ENCODE measurements around the gene MGAT4C.
"Not testable (repeated sequence)": the region's sequence is repeated elsewhere in the genome, so short reads cannot be mapped to it uniquely, and the experiment has no call there.

The MGAT4C gene

DNA sequence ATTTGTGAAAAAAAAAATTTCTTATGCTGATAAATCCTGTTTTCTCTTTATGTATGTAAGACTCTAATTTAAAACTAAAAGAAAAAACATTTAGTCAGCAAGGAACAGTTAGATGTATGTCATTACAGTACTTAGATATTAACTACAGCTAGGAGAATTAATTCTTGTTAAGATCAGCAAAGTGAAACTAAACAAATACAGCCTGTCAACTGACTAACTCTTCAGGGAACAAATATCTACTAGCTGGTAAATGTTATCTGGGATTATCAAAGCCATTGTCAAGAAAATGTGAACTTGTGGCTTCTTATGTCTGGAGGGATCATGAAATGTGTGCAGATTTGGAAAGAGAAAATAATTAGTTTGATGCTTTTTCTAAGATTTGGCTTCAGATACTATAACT, 27.5 kb downstream of the MGAT4C start:
- no peak for DNase-seq

- DNase-seq = no peak
Observed at GRCh38 chr12:86226481-86226880, 29.7 kb downstream of the MGAT4C start.

DNA sequence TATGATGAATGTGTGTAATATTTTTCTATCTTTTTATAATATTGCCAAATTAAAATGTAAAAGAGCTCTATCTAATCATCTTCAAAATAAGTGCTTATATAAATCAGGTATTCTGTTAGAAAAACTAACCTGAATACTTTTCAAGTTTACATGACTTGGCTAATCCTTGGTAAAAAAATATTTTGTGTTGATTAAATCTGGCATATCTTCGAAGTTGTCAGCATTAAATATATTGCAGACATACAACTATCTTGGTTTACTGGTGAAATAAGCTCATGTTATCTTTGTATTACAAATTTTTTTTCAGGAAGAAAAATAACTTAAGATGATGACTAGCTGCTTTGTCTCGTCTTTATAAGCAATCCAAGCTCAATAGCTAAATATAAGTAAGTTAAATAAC, 39.6 kb downstream of the MGAT4C start:
- no peak for DNase-seq

DNA sequence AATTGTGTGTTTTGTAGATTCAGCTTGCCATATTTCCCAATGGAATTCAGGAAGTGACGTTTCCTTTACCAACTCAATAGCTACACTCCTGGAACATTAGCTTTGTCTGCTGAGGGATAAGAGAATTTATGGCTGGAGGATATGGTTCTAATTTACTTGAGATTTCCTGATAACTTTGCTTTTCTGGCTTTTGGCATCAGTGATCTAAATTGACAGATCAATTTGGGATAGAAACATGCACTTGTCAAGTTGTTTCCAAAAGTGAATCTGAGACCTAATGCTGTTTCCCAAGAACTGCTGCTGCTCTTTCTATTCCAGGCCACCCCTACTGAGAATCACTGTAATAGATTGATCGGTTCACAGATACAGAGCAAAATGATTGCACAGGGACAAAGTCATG, 43.2 kb downstream of the MGAT4C start:
- DNase-seq = no peak

GRCh38 chr12:86198696-86199444, 57.3 kb downstream of the MGAT4C start:
- no peak for DNase-seq

- no peak for DNase-seq
Observed at GRCh38 chr12:86196465-86196864, 59.7 kb downstream of the MGAT4C start.

DNA sequence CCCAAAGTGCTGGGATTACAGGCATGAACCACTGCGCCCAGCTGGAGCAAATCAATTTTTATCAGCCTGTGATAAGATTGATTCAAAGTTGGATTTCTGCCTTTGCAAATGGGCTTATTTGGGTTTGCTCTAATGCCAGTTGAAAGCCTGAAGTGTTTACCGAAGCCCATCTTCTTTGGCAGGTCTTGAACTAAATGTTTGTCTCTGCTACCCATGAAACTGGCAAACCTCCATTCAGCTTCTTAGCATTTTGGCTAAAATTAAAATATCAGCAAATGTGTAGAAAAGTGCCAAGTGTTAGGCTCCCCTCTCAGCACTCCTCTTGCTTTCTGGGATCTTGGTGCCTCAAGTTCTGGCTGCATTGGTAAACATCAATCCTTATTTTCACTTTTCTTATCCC, 61.5 kb downstream of the MGAT4C start:
- DNase-seq = no peak

DNA sequence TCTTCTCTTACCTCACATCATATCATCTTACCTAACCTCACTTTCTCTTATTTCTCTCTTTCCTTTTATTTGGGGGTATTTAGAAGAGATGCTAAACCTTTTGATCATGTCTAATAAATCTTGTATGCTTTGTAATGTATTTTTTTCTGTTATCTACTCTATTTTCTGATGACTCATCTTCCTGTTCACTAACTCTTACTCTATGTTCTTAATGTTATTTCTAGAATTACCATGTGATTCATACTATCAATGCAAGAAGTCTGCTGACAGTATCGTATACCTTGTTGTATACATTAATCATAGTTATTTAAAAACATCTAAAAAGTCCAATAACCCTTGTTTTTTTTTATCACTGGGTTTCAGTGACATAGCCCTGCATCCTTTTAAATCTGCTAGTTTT, 62.3 kb downstream of the MGAT4C start:
- DNase-seq = no peak

GRCh38 chr12:86188226-86188625, 68.0 kb downstream of the MGAT4C start:
- no peak for DNase-seq

DNA sequence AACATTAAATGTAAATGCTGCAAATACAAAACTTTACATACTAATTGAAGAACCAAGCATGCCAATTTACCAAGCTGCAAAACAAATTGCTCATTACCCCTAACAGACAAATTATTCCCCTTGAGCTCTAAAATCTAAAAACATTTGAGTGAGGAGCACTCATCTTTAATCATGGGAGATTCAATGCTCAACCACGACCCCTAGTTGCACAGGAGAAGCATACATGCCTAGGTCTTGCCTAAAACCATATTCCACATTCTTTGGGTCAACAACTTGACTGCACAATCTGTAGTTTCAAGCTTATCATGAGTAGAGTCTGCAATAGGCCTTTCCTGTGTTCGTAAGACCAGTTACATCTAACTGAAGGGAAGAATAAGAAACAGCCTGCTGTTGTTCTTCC, 69.7 kb downstream of the MGAT4C start:
- DNase-seq = no peak

DNA sequence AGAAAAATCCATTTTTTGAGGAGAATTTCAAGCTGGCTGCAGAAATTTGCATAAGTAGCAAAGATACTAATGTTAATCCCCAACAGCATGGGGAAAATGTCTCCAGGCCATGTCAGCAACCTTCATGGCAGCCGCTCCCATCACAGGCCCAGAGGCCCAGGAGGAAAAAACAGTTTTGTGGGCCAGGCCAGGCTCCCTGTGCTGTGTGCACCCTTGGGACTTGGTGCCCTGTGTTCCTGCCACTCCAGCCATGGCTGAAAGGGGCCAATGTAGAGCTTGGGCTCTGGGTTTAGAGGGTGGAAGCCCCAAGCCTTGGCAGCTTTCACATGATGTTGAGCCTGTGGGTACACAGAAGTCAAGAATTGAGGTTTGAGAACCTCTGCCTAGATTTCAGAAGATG, 76.3 kb downstream of the MGAT4C start:
- DNase-seq = no peak

- no peak for DNase-seq
Observed at GRCh38 chr12:86174188-86174587, 82.0 kb downstream of the MGAT4C start.

DNA sequence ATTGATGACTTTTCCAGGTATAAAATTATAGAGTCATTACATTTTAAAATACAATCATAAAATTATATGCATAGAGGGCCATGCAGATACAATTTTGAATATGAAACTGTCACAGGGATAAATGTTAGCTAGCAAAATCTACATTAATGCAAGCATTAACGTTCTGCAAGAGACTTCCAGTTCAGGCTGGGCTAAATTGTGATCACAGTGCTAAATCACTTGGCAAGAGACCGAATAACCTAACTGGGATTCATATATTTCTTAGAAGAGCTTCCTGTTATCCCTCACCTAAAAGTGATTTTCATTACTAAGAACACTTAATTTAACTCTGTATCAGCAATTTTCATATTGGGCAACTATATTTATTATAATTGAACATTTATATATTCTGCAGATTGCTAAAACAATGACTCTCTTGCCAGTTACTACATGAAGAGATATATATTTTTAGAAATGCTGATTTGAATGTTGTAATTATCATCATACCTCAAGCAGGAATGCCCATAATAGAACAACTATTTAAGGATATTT, 83.2 kb downstream of the MGAT4C start:
- DNase-seq = no peak

DNA sequence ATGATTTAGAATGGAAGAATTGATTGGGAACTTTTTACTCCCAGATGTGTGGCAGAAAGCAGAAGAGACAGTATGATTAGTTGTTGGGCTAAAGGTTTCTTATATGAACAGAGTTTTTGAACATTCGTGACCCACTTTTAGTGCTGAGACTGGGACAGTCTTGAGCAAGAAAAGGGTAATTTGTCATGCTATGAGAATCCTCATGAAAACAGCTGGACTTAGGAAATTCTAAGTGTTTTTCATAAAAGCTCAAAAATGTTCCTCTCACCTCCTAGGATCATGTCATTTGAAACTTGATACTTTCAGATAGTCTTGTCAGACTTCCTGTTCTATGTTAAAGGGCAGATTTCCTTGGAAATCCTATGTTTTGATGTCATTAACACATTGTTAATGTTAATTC, 86.1 kb downstream of the MGAT4C start:
- no peak for DNase-seq

GRCh38 chr12:86158956-86159355, 97.2 kb downstream of the MGAT4C start:
- DNase-seq = no peak

- DNase-seq = no peak
Observed at GRCh38 chr12:86154620-86155019, 101.6 kb downstream of the MGAT4C start.

GRCh38 chr12:86148612-86149011, 107.6 kb downstream of the MGAT4C start:
- no peak for DNase-seq

DNA sequence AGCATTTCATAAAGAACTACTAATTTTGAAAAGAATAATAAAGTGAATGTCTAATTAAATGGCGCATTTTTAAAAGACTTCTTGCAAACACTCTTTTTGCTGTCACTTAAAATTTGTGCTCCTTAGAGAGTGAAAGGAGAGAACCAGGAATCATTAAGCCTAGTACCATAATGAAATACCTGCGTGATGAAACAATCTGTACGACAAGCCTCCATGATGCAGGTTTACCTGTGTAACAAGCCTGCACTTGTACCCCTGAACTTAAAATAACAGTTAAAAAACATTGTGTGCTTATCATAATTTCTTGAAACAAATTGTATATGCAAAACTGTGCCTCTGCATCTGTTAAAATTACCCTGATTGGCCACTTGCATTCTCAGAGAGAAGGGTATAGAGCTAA, 108.1 kb downstream of the MGAT4C start:
- no peak for DNase-seq

DNA sequence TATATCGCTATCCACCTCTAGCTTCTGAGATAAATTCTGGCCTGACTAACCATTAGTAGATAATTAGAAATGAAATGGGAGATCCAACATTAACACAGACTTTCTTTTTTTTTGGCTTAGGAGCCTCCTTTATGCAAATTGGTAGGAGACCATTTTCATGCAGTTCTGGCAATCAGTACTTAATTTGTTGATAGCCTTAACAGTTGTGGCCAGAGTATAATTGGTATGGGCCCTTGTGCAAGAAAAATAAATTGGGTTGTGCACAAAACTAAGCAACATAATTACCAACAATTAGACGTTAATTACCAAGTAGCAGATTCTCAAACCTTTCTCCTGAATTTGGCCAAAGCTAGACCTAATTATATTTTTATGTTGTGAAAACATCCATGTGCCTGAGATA, 111.0 kb downstream of the MGAT4C start:
- no peak for DNase-seq

- DNase-seq = no peak
Observed at GRCh38 chr12:86143162-86143561, 113.0 kb downstream of the MGAT4C start.

- DNase-seq = no peak
Observed at GRCh38 chr12:86139671-86140070, 116.5 kb downstream of the MGAT4C start.

- no peak for DNase-seq
Observed at GRCh38 chr12:86138770-86139169, 117.4 kb downstream of the MGAT4C start.

- DNase-seq = no peak
Observed at GRCh38 chr12:86137936-86138335, 118.3 kb downstream of the MGAT4C start.

DNA sequence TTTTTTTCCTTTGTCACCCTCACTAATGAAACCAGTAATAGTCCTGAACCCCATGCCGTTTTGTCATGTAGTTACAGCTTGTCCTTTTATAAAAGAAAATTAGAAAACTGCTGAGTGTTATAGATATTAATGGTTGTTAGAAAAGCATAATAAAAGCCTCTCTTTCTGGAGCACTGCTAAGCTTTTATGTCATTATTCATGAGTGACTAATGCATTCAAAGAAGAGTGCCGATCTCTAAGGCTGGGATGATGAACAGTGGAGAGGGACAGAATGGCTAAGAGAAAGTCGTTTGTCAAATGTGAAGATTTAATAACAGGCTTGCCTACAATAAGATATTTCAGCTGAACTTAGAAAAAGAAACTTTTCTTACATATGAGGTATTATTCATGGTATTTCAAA, 121.6 kb downstream of the MGAT4C start:
- DNase-seq = no peak

DNA sequence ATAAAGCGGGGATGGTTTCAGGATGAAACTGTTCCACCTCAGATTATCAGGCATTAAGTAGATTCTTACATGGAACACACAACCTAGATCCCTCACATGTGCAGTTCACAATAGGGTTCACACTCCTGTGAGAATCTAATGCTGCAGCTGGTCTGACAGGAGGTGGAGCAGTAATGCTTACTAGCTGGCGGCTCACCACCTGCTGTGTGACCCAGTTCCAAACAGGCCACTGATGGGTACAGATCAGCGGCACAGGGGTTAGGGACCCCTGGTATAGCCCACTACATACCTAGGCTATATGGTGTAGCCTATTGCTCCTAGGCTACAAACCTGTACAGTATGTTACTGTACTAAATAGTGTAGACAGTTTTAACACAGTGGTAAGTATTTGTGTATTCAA, 129.3 kb downstream of the MGAT4C start:
- DNase-seq = not testable (repeated sequence)
